ENCODE data around the gene ALDH1A3. TPM values are rescaled to one million over a fixed set of nuclear protein-coding genes. Genes with fewer than 3 reads are reported as not detected.

ALDH1A3 gene
- polyA plus RNA-seq, 1 of the 3 experiments (the other 2 are of a cell fraction), result 4.4 TPM

- TF ChIP-seq USF2 (IDR thresholded peaks at IDR 0.05; ENCODE audit: borderline replicate concordance, low read depth, low read length), result no peak
Observed at GRCh38 chr15:100833417-100834389, 45.9 kb upstream of the ALDH1A3 start (continued).

GRCh38 chr15:100834731-100835130 lies 44.9 kb upstream of the ALDH1A3 start:
- H3K27me3 ChIP-seq (ENCODE audit: insufficient read depth), result no peaks in the 10 kb centered on the region
- H3F3A ChIP-seq (replicated peaks; ENCODE audit: insufficient read depth), result no peaks in the 10 kb centered on the region
- no peak overlapping the region for H3K4me2 ChIP-seq
- peaks cover 0 to 24% of the 10 kb centered on the region in 2 experiments; a peak in 2 of 4 replicates for H3K4me1 ChIP-seq (ENCODE audit: control insufficient read depth in 1 of 2, insufficient read depth in 2 of 2, low read depth in 1 of 2, low read length in 1 of 2)
- no peak overlapping the region for H3K27ac ChIP-seq (ENCODE audit: low read depth in 2 of 2, low read length in 1 of 2)
- ChIA-PET CTCF (no interaction called here), POLR2A (no interaction called here)
- no peak overlapping the region for H2AFZ ChIP-seq (ENCODE audit: low read depth)
- H3K9me3 ChIP-seq, result no peaks in the 10 kb centered on the region
- DNase-seq, result no peak
- H3K36me3 ChIP-seq (replicated peaks in 1 of 2; ENCODE audit: control insufficient read depth in 1 of 2, insufficient read depth in 2 of 2, low read length in 1 of 2), result no peaks in the 10 kb centered on the region
- no peaks in the 10 kb centered on the region for H3K79me2 ChIP-seq (ENCODE audit: insufficient read depth)
- H3K9ac ChIP-seq, result no peak overlapping the region
- no peak overlapping the region for H3K4me3 ChIP-seq (ENCODE audit: low read depth in 2 of 2, low read length in 1 of 2)
- TF ChIP-seq, protein P1, sequence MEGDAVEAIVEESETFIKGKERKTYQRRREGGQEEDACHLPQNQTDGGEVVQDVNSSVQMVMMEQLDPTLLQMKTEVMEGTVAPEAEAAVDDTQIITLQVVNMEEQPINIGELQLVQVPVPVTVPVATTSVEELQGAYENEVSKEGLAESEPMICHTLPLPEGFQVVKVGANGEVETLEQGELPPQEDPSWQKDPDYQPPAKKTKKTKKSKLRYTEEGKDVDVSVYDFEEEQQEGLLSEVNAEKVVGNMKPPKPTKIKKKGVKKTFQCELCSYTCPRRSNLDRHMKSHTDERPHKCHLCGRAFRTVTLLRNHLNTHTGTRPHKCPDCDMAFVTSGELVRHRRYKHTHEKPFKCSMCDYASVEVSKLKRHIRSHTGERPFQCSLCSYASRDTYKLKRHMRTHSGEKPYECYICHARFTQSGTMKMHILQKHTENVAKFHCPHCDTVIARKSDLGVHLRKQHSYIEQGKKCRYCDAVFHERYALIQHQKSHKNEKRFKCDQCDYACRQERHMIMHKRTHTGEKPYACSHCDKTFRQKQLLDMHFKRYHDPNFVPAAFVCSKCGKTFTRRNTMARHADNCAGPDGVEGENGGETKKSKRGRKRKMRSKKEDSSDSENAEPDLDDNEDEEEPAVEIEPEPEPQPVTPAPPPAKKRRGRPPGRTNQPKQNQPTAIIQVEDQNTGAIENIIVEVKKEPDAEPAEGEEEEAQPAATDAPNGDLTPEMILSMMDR (IDR thresholded peaks at IDR 0.05), result no peak
- TF ChIP-seq PBX3 (IDR thresholded peaks at IDR 0.05) (no peak), JUND (IDR thresholded peaks at IDR 0.05) (no peak), USF2 (IDR thresholded peaks at IDR 0.05; ENCODE audit: borderline replicate concordance, low read depth, low read length) (no peak), ELF1 (IDR thresholded peaks at IDR 0.05) (no peak), FOXJ3 (CRISPR knock-in tag; IDR thresholded peaks at IDR 0.05) (no peak), RFX5 (IDR thresholded peaks at IDR 0.05; ENCODE audit: low read length) (no peak), NRF1 (IDR thresholded peaks at IDR 0.05; ENCODE audit: low read depth, low read length) (no peak)
- TF ChIP-seq, protein P2, sequence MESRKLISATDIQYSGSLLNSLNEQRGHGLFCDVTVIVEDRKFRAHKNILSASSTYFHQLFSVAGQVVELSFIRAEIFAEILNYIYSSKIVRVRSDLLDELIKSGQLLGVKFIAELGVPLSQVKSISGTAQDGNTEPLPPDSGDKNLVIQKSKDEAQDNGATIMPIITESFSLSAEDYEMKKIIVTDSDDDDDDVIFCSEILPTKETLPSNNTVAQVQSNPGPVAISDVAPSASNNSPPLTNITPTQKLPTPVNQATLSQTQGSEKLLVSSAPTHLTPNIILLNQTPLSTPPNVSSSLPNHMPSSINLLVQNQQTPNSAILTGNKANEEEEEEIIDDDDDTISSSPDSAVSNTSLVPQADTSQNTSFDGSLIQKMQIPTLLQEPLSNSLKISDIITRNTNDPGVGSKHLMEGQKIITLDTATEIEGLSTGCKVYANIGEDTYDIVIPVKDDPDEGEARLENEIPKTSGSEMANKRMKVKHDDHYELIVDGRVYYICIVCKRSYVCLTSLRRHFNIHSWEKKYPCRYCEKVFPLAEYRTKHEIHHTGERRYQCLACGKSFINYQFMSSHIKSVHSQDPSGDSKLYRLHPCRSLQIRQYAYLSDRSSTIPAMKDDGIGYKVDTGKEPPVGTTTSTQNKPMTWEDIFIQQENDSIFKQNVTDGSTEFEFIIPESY (IDR thresholded peaks at IDR 0.05; ENCODE audit: borderline replicate concordance, low read depth), result no peak
- H4K20me1 ChIP-seq (ENCODE audit: insufficient read depth), result no peaks in the 10 kb centered on the region
- 58% methylated on average over 3 of the region's 3 CpGs for WGBS (ENCODE audit: low lambda C conversion rate)
- H3K9me2 ChIP-seq, result no peaks in the 10 kb centered on the region
